HL-60/S4 (cell line): ENCODE measurements around the gene TM9SF3.

Experiments used
- in situ Hi-C: fragments of 300-500 bp; cut with MboI; formaldehyde crosslinking; loops from 2 replicates; pipeline ENCODE4 v1.14.3; 2022; ENCODE audit warnings: low sequenced_read_pairs

TM9SF3 gene

DNA sequence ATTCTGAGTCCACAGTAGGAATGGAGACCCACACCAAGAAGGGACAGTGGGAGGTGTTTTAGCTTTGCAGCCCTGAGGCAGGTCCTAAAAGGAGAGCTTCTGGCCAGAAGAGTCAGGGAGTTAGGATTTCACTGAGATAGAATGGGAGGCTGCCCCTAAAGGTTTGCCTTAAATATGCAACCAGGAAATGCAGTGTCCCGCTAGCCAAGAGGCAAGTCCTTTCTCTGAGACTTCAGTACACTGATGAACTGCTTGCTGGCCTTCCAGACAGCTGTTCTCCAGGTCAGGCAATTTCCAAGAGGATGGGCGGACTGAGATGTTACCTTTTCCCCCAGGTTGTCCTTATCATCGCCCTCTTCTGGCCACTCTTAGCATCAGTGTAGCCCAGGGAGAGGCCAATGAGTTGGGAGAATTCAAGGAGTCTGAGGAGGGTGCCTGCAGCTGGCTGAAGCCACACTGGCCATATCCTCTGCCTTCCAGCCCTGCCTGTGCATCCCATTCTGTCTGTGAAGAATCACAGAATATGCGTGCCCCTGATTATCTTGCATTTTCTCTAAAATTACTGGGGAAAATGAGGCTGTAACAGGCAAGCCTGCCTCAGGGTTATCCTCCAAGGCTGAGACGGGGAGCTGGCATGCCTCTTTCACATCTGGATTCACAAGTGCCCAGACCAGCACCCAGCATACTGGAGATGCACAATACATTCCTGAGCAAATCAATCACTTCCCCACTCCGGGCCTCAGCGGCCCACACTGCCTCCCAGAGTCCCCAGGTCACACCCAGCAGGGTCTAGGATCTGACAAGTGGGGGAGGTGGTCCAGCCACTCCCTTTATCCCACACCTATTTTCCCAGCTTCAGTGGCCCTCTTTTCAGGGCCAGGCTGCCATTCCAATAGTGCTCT is 75.5 kb downstream of the TM9SF3 start:
- in situ Hi-C loops, result no loop called here

DNA sequence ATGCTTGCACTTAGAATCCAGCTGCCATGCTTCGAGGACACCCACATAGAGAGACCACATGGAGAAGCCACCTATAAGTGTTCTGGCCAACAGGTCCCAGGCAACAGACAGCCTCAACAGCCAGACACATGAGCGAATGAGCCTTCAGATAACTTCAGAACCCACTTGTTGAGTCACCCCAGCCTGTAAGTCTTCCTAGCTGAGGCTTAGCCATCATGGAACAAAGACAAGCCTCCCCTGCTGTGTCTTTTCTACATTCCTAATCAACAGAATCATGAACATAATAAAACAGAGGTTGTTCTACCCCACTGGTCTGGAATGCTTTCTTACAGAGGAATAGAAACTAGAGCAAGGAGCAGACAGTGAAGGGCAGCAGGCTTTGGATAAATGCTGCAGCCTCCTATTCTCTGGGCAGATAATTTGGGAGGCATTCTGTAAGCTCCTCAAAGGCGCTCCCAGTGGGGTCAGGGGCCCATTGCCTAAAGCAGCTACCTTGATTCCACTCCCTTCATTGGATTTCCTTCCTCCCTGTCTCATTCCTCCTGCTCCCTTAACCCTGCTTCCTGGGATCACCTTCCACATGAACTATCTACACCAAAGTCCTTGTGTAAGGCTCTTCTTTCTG is 77.7 kb downstream of the TM9SF3 start:
- in situ Hi-C loops, result no loop called here

DNA sequence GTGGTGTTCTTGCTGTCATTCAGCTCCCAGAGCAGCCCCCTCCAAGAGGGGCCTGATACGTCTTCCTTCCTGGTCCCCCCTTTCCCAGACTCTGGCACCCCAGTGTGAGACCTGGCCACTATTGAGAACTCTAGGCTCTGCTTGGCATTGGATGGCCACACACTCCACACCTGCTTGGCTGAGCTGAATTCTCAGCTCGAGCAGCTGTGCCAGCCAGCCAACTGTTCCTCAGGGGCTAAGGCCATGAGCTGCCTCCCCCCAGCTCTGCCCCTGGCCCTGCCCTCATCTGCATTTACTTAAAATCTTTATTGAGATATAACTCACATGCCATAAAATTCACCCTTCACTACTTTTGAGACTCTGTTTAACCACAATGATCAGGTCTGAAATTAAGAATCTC is 79.8 kb downstream of the TM9SF3 start:
- in situ Hi-C loops, result no loop called here

DNA sequence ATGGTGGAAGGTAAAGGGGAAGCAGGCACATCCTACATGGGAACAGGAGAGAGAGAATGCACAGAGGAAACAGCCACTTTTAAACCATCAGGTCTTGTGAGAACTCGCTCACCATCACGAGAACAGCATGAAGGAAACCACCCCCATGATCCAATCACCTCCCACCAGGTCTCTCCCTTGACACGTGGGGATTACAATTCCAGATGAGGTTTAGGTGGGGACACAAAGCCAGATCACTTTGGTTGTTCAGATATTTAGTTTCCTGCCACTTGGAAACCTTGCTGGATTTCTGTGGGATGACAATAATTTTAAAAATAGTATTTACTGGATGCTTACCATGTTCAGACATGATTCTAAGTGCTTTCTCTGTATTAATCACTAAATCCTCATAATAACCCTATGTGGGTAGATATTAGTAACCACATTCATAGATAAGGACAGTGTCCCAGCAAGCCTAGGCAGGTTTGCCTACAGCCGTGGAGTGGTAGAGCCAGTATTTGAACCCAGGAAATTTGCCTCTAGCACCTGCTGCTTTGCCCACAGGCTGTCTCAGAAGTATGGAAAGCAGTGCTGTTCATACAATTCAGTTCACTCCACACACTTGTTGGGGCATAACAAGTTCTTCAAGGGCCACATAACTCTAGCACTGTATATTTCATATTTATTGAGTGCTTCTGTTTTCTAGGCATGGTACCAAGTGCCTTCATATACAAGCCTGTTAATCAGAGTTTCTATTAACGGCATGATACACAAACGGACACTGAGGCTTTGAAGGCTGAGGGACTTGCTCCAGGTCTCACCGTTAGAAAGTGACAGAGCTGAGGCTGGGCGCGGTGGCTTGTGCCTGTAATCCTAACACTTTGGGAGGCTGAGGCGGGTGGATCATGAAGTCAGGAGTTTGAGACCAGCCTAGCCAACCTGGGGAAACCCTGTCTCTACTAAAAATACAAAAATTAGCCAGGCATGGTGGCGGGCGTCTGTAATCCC is 81.4 kb downstream of the TM9SF3 start:
- in situ Hi-C loops, result no loop called here

DNA sequence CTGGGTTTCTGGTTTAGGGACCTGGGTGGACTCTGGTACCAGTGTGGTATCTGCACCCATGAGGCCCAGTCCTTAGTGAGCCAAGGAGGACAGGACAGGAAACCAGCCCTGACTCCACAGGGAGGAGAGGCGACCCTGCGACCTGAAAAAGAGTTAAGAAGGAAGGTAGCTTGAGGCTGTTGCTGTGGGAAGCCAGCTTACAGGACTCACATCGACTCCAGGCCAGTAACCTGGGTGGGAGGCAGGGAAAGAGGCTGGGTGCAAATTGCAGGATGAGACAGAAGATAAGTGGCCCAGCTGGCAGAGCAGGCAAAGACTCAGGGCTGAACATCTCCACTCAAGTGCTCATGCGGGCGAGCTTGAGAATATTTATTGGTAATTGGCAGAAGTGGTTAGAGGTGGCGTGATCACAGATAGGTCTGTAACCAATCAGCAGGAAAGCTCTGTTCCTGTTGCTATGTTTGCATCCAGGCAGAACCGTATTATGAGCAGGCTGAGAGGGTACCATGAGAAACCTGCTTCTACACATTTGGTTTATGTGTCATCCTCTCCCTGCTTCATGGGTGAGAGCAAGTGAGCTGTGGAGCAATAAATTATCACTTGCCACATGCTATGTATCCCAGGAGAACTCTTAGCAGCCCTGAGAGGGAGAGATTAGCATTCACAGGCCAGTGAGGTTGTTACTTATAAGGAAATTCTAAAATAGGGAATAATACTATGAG is 84.1 kb downstream of the TM9SF3 start:
- in situ Hi-C loops, result no loop called here

DNA sequence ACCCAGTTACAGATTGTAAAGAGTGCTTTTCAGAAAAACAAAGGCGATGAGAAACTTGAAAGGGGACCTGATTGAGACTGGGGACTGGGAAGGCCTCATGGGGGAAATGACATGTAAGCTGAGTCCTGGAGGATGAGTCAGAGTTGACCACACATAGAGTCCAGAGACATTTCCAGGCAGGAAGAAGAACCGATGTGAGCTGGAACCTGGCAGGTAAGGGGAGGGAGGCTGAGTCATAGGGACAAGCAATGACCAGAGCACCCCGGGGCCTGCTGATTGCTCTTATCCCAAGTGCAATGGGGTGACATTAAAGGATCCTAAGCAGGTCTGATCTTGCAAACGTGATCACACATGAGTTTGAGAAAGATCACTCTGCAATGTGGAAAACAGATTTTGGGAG is 84.8 kb downstream of the TM9SF3 start:
- in situ Hi-C loops, result no loop called here

DNA sequence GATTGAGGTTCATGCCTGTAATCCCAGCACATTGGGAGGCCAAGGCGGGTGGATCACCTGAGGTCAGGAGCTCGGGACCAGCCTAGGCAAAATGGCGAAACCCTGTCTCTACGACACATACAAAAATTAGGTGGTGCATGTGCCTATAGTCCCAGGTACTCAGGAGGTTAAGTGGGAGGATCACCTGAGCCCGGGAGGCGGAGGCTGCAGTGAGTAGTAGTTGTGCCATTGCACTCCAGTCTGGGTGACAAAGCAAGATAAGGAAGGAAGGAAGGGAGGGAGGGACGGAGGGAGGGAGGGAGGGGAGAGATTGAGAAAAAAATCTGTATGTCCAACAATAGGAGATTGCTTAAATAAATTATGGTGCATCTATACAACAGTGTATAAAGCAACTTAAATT is 86.3 kb downstream of the TM9SF3 start:
- in situ Hi-C loops, result no loop called here

DNA sequence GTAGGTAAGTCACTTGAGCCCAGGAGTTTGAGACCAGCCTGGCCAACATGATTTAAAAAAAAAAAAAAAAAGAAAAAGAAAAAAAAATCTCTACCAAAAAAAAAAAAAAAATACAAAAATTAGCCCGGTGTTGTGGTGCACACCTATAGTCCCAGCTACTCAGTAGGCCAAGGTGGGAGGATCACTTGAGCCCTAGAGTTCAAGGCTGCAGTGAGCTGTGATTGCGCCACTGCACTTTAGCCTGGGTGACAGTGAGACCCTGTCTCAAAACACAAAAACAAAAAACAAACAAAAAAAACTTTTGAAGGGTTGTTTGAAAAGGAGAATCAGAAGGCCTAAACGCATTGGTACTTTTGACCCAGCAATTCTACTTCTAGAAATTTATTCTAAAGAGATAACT is 86.8 kb downstream of the TM9SF3 start:
- in situ Hi-C loops, result no loop called here

DNA sequence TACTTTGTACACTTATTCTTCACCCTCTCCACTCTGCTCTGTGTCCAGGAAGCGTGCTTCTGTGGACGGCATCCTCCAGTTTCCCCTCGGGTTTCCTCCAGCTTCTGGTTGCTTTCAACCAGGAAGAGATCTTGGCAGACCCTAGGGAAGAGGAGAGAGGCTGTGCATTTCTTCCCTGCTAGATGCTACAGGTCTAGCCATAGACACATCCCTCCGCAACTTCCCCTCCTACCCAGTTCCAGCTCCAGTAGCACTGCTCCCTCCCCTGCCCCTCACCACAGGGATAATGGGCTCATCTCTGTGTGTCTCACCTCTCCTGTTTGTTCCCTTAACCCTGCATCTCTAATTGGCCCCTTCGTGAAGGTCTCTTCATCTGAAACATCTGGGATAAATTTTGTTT is 89.4 kb downstream of the TM9SF3 start:
- in situ Hi-C loops, result no loop called here

DNA sequence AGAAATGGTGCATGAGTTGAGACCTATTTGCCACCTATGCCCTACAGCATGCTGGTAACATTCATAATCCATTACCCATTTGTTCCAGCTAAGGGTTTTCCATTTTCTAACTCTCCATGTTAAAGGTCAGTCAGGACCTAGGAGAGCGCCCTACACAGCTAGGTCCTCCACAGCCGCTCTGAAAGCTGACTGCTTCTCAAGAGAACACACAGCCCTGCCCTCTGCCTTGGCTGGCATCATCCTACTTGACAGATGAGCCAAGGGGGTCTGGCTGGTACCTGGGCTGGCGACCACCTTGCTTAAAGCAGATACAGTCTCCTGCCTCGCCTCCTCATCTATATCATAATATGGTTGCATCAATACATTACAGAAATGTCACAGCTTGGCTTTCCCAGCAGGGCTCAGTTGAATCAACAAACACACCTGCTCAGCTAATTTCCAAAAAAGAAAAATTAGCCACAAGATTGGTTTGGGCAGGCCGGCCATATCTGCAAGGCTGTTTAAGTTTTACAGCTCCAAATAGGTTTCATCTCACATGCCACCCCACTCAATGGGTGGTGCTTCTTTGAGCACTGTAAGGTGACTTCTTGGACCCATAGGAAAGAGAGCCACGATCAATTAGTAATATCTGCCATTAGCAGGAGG is 90.4 kb downstream of the TM9SF3 start:
- in situ Hi-C loops, result no loop called here

DNA sequence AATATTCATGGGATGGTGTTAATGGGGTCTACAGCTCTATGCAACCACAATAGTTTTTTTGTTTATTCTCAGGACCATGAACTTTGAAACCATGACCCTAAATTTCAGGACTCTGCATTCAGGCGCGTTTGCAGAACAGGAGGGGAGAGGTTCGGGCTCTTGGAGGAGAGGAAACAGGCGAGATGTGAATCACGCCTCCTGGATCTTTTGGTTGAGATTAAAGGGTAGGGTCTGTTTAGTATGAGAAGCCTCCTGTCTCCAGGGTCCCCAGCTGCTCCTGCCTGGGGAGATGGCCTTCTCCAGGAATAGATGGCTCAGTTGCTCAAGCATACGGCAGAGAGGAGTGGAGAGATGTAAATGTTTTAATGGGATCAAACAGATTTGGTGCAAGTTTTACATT is 91.3 kb downstream of the TM9SF3 start:
- in situ Hi-C loops, result no loop called here

DNA sequence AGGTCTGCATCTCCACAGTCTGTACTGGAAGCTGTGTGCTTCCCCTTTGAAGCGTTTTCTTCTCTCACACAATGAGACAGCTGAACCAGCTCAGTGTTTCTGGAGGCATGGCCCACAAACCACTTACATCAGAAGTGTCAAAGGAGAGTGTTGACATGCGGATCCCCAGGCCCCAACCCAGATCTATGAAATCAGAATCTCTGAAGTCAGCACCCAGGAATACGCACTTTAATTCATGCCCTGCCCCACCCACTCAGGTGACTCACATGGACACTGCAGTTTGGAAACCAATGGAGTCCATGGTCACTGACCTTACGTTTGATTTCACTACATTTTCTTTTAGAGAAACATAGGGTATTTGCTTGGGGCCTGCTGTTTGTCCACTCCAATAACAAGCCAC is 92.1 kb downstream of the TM9SF3 start:
- in situ Hi-C loops, result no loop called here

DNA sequence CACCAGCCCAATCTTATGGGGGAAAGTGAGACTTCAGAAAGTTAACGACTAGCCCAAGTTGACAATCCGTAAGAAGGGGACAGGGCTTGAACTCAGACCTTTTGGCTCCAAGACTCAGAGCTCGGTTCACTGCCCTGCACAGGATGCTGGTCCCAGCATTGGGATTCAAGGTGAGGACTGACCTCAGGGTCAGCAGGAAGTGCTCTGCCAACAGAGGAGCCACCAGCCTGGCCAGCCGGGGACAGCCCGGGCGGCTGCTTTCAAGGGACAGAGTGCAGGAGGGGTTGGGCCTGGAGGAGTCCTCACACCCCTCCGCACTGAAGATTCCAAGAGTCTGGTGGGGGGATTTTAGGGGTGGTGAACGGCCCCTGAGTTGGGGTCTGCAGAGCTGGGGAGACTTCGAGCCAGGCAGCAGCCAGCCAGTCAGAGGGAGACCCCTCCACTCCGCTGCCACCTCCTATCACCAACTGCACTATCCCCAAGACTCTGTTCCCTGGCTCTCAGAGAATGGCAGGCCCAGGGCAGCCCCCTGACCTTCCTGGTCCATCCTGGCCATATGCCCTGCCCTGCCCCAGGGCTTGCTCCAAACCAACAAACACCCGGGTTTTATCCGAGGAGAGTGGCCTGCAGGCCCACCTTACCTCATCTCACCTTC is 92.8 kb downstream of the TM9SF3 start:
- in situ Hi-C loops, result no loop called here

DNA sequence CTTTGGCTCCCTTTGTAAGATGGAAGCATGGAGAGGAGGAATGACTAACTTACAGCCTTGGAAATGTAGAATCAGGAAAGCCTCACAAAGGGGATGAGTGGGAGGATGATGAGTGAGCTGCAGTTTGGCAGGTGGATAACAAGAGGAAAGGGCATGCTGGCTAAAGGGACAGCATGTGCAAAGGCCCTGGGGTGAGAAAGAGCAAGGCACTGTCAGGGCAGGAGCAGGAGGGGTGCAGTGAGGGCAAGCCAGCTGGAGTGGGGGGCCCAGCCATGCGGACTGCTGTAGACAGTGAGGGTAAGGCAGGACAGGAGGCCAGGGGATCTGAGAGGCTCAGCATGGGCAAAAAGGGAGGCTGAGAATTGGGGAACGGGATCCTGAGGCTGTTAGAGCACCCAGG is 93.6 kb downstream of the TM9SF3 start:
- in situ Hi-C loops, result no loop called here

DNA sequence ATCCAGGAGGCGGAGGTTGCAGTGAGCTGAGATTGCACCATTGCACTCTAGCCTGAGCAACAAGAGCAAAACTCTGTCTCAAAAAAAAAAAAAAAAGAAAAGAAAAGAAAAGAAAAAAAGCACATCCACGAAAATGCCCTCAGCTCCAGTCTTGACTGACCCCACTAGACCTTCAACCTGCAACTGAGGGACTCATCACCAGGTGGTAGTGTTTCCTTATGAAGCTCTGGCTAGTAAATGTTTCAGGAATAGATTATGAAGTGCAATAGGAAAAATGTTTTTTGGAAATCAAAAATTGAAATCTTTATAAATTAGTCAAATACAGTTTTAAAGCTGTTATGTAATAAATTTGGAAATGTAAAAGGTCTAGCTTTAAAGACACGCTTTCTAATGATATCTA is 95.5 kb downstream of the TM9SF3 start:
- in situ Hi-C loops, result no loop called here

DNA sequence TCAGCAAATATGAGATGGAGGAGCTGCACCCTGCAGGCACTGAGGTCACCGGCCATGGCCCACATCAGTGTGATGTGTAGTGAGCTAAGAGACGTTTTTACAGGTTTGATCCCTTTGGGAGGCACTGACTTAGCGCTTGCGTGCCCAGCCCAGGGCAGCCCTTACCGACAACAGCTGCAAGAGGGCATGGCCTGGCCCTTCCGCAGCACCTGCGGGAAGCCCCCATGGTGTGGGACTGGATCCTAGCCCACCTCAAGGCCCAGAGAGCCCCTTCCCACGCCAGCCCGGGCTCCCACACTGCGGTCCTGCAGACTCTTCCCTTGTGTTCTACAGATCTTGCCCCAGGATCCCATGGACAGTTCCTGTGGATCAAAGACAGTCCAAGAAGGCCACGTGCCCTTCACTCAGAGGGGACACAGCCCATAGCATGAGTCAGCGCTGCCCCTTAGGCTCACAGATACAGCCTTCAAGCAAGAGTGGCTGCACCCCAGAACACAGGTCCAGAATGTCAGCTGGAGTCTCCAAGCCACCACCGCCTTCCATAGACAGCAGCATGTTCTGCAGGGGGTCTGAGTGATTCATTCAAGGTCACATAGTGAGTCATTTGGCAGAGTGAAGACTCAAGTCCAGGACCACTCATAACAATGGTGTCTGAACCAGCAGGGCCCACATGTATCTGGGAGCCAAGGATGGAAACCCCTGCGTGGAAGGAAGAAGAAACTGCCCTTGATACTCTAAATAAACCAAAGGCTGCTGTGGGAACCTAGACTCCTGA is 98.5 kb downstream of the TM9SF3 start:
- in situ Hi-C loops, result no loop called here

DNA sequence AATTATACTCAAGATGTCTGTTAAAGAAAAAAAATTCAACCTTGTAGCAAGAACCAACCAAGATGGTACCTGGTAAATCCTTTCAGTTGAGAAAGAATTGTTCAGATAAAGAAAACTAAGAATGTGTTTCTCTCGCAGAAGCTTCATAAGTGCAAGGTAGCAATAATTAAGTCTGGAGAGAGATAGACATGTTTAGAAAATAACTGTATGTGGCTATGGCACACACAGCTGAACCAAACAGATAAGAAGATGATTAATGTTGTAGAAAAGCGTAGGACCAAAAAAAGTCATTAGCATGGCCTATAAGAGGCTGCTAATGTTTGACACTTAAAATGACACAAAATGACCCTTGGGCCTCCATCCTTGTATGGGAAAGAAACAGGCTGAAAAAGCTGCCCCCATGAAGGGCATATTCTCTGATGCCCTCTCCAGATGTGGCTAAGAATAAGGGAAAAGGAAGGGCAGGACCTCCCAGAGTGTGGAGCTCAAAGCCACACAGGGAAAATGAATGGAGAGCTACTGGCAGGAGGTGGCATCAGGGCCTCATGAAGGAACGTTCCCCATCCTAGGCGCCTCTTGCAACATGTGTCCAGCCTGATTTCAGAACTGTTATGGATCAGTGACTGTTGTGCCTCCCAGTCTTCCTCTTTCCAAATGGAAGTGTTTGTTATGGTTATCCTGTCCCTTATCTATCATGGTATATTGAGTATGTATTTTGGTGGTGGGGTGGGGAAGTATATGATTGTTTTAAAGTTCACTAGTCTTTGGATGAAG is 103.8 kb downstream of the TM9SF3 start:
- in situ Hi-C loops, result no loop called here

DNA sequence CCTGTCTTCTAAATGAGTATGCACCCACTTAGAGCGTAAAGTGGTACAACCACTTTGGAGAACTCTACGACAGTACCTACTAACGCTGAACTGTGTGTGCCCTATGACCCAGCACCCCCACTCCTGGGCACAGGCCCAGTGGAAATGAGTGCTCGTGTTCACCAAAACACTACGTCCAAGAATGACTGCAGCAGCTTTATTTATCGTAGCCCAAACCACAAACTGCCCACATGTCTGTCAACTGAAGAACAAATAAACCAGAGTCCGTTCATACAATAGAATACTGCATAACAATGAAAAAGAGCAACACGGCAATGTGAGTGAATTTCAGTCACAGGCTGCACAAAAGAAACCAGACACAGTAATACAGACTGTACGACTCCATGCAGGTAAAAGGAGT is 108.5 kb downstream of the TM9SF3 start:
- in situ Hi-C loops, result no loop called here
